ENCODE results near the gene NOC3L.

NOC3L gene

GRCh38 chr10:94402843-94403379, 40.2 kb upstream of the NOC3L start:
- WGBS (ENCODE audit: extremely low coverage, insufficient coverage, insufficient read length) = no CpG with 5 or more reads among the region's 77 CpGs

GRCh38 chr10:94402204-94402842, 39.6 kb upstream of the NOC3L start, which contains the start of gene TBC1D12:
TBC1D12 (plus strand) TSS chr10:94402541; CDS start chr10:94402614, 73 bp downstream.
- H2BK120ac ChIP-seq (ENCODE audit: insufficient read depth, low read length, poor library complexity) = peak within 1 kb of the TSS; percentile 52
- peak within 1 kb of the TSS; percentile 90 for H3K14ac ChIP-seq (ENCODE audit: low read length)
- no peak within 1 kb of the TSS for H2BK12ac ChIP-seq (ENCODE audit: low read length)
- H2AFZ ChIP-seq (ENCODE audit: insufficient read depth, low read length, poor library complexity) = peak within 1 kb of the TSS; percentile 64
- peak within 1 kb of the TSS; percentile 78 for H3K9ac ChIP-seq (ENCODE audit: low read length)
- H3K4me1 ChIP-seq (ENCODE audit: control insufficient read depth in 1 of 2, insufficient read depth in 2 of 2, low read length in 2 of 2) = peaks cover 0 to 3% of the 10 kb centered on the region in 2 experiments
- peak within 1 kb of the TSS; percentile 87 for H3K4me3 ChIP-seq (ENCODE audit: low read depth, low read length)
- peak within 1 kb of the TSS; percentile 82 for H4K8ac ChIP-seq (ENCODE audit: low read depth, low read length)
- no peaks in the 10 kb centered on the region for H3K36me3 ChIP-seq (ENCODE audit: control insufficient read depth in 1 of 2, insufficient read depth in 2 of 2, low read length in 2 of 2)
- H3K18ac ChIP-seq (ENCODE audit: low read length) = peak within 1 kb of the TSS; percentile 78
- H4K12ac ChIP-seq (ENCODE audit: low read depth, low read length) = peak within 1 kb of the TSS; percentile 71
- H2AK5ac ChIP-seq (ENCODE audit: low read length) = no peak within 1 kb of the TSS
- WGBS (ENCODE audit: extremely low coverage, insufficient coverage, insufficient read length) = no CpG with 5 or more reads among the region's 56 CpGs
- H4K91ac ChIP-seq (ENCODE audit: low read depth, low read length) = peak within 1 kb of the TSS; percentile 53
- H3K79me2 ChIP-seq (ENCODE audit: control insufficient read depth, insufficient read depth, low read length, poor library complexity) = peaks cover 11% of the 10 kb centered on the region
- H2BK5ac ChIP-seq (ENCODE audit: low read depth, low read length, poor library complexity) = peak within 1 kb of the TSS; percentile 85
- H3K9me3 ChIP-seq (ENCODE audit: insufficient read depth, low read depth, low read length) = no peaks in the 10 kb centered on the region
- peaks cover 10% of the 10 kb centered on the region for H3K79me1 ChIP-seq (ENCODE audit: low read length)
- peak within 1 kb of the TSS; percentile 83 for H3K4me2 ChIP-seq (ENCODE audit: low read length)
- DNase-seq = peak; percentile 98 to 99
- H3K27me3 ChIP-seq (ENCODE audit: insufficient read depth, low read length) = no peaks in the 10 kb centered on the region
- H3K4ac ChIP-seq (ENCODE audit: low read depth, low read length) = peak within 1 kb of the TSS; percentile 39
- H3K23ac ChIP-seq (ENCODE audit: low read length) = no peak within 1 kb of the TSS
- peak within 1 kb of the TSS; percentile 88 for H3K27ac ChIP-seq (ENCODE audit: low read depth, low read length)

More at GRCh38 chr10:94402843-94403379, 40.2 kb upstream of the NOC3L start:
- Histone ChIP-seq H4K12ac (ENCODE audit: low read depth, low read length) (peak overlapping the region; percentile 71), H4K8ac (ENCODE audit: low read depth, low read length) (peak overlapping the region; percentile 73), H4K91ac (ENCODE audit: low read depth, low read length) (peak overlapping the region; percentile 53), H2AFZ (ENCODE audit: insufficient read depth, low read length, poor library complexity) (peak overlapping the region; percentile 64), H2BK12ac (ENCODE audit: low read length) (no peak overlapping the region), H3K9ac (ENCODE audit: low read length) (peak overlapping the region; percentile 78), H3K36me3 (ENCODE audit: control insufficient read depth in 1 of 2, insufficient read depth in 2 of 2, low read length in 2 of 2) (no peaks in the 10 kb centered on the region), H3K9me3 (ENCODE audit: insufficient read depth, low read depth, low read length) (no peaks in the 10 kb centered on the region), H3K4me3 (ENCODE audit: low read depth, low read length) (peak overlapping the region; percentile 87), H3K14ac (ENCODE audit: low read length) (peak overlapping the region; percentile 90), H2AK5ac (ENCODE audit: low read length) (no peak overlapping the region), H3K23ac (ENCODE audit: low read length) (no peak overlapping the region), H3K4me1 (ENCODE audit: control insufficient read depth in 1 of 2, insufficient read depth in 2 of 2, low read length in 2 of 2) (no peaks in the 10 kb centered on the region), H3K27me3 (ENCODE audit: insufficient read depth, low read length) (no peaks in the 10 kb centered on the region), H3K4ac (ENCODE audit: low read depth, low read length) (peak overlapping the region; percentile 39), H3K4me2 (ENCODE audit: low read length) (peak overlapping the region; percentile 83), H3K18ac (ENCODE audit: low read length) (peak overlapping the region; percentile 78), H3K79me1 (ENCODE audit: low read length) (peaks cover 10% of the 10 kb centered on the region), H3K27ac (ENCODE audit: low read depth, low read length) (peak overlapping the region; percentile 88), H2BK5ac (ENCODE audit: low read depth, low read length, poor library complexity) (peak overlapping the region; percentile 85), H3K79me2 (ENCODE audit: control insufficient read depth, insufficient read depth, low read length, poor library complexity) (peaks cover 11% of the 10 kb centered on the region), H2BK120ac (ENCODE audit: insufficient read depth, low read length, poor library complexity) (peak overlapping the region; percentile 52)
- peak; percentile 30 to 58 for DNase-seq

- Histone ChIP-seq H2BK120ac (ENCODE audit: insufficient read depth, low read length, poor library complexity) (no peak overlapping the region), H3K79me1 (ENCODE audit: low read length) (peaks cover 10% of the 10 kb centered on the region), H4K12ac (ENCODE audit: low read depth, low read length) (no peak overlapping the region), H3K79me2 (ENCODE audit: control insufficient read depth, insufficient read depth, low read length, poor library complexity) (peaks cover 11% of the 10 kb centered on the region), H3K4me3 (ENCODE audit: low read depth, low read length) (no peak overlapping the region), H3K4me2 (ENCODE audit: low read length) (no peak overlapping the region), H3K9me3 (ENCODE audit: insufficient read depth, low read depth, low read length) (no peaks in the 10 kb centered on the region), H3K14ac (ENCODE audit: low read length) (no peak overlapping the region), H3K18ac (ENCODE audit: low read length) (no peak overlapping the region), H3K9ac (ENCODE audit: low read length) (no peak overlapping the region), H4K8ac (ENCODE audit: low read depth, low read length) (no peak overlapping the region), H2AFZ (ENCODE audit: insufficient read depth, low read length, poor library complexity) (no peak overlapping the region), H2AK5ac (ENCODE audit: low read length) (no peak overlapping the region), H2BK5ac (ENCODE audit: low read depth, low read length, poor library complexity) (no peak overlapping the region), H3K36me3 (ENCODE audit: control insufficient read depth in 1 of 2, insufficient read depth in 2 of 2, low read length in 2 of 2) (no peaks in the 10 kb centered on the region), H3K23ac (ENCODE audit: low read length) (no peak overlapping the region), H3K27me3 (ENCODE audit: insufficient read depth, low read length) (no peaks in the 10 kb centered on the region), H3K4ac (ENCODE audit: low read depth, low read length) (no peak overlapping the region), H4K91ac (ENCODE audit: low read depth, low read length) (no peak overlapping the region), H3K4me1 (ENCODE audit: control insufficient read depth in 1 of 2, insufficient read depth in 2 of 2, low read length in 2 of 2) (peaks cover 0 to 4% of the 10 kb centered on the region in 2 experiments), H3K27ac (ENCODE audit: low read depth, low read length) (no peak overlapping the region), H2BK12ac (ENCODE audit: low read length) (no peak overlapping the region)
- peak in 1 of 2 donors; percentile 8 for DNase-seq
- no CpG with 5 or more reads among the region's 6 CpGs for WGBS (ENCODE audit: extremely low coverage, insufficient coverage, insufficient read length)
Observed at GRCh38 chr10:94398762-94399161, 36.0 kb upstream of the NOC3L start.

- H3K4me1 ChIP-seq (ENCODE audit: control insufficient read depth in 1 of 2, insufficient read depth in 2 of 2, low read length in 2 of 2) = peaks cover 0 to 4% of the 10 kb centered on the region in 2 experiments
- no peak overlapping the region for H4K8ac ChIP-seq (ENCODE audit: low read depth, low read length)
- H3K79me2 ChIP-seq (ENCODE audit: control insufficient read depth, insufficient read depth, low read length, poor library complexity) = peaks cover 4% of the 10 kb centered on the region
- H2BK120ac ChIP-seq (ENCODE audit: insufficient read depth, low read length, poor library complexity) = no peak overlapping the region
- WGBS (ENCODE audit: extremely low coverage, insufficient coverage, insufficient read length) = no CpG with 5 or more reads among the region's 12 CpGs
- no peak overlapping the region for H2AFZ ChIP-seq (ENCODE audit: insufficient read depth, low read length, poor library complexity)
- DNase-seq = peak; percentile 56 to 82
- H3K36me3 ChIP-seq (ENCODE audit: control insufficient read depth in 1 of 2, insufficient read depth in 2 of 2, low read length in 2 of 2) = no peaks in the 10 kb centered on the region
- H3K79me1 ChIP-seq (ENCODE audit: low read length) = peaks cover 4% of the 10 kb centered on the region
- no peak overlapping the region for H3K18ac ChIP-seq (ENCODE audit: low read length)
- no peak overlapping the region for H4K91ac ChIP-seq (ENCODE audit: low read depth, low read length)
- no peak overlapping the region for H3K4me3 ChIP-seq (ENCODE audit: low read depth, low read length)
- H3K27ac ChIP-seq (ENCODE audit: low read depth, low read length) = no peak overlapping the region
- H4K12ac ChIP-seq (ENCODE audit: low read depth, low read length) = no peak overlapping the region
- no peak overlapping the region for H2AK5ac ChIP-seq (ENCODE audit: low read length)
- no peak overlapping the region for H3K4ac ChIP-seq (ENCODE audit: low read depth, low read length)
- no peak overlapping the region for H2BK5ac ChIP-seq (ENCODE audit: low read depth, low read length, poor library complexity)
- H3K4me2 ChIP-seq (ENCODE audit: low read length) = no peak overlapping the region
- H3K14ac ChIP-seq (ENCODE audit: low read length) = no peak overlapping the region
- H2BK12ac ChIP-seq (ENCODE audit: low read length) = no peak overlapping the region
- H3K9ac ChIP-seq (ENCODE audit: low read length) = no peak overlapping the region
- no peaks in the 10 kb centered on the region for H3K9me3 ChIP-seq (ENCODE audit: insufficient read depth, low read depth, low read length)
- no peak overlapping the region for H3K23ac ChIP-seq (ENCODE audit: low read length)
- no peaks in the 10 kb centered on the region for H3K27me3 ChIP-seq (ENCODE audit: insufficient read depth, low read length)
Observed at GRCh38 chr10:94397549-94398370, 35.0 kb upstream of the NOC3L start.

Measured in trophoblast cell (in vitro differentiated cells and primary cell).